GM19035 (cell line): ENCODE results near the gene PDIA5.
A peak's percentile ranks its signal among the peaks of the same experiment; 100 is the strongest.

Experiments used
- ATAC-seq: cut with Tn5 transposase; IDR thresholded peaks from one replicate; pipeline ENCODE4 v1.9.1; 2021; ENCODE audit not compliant: unreplicated experiment

The PDIA5 gene

DNA sequence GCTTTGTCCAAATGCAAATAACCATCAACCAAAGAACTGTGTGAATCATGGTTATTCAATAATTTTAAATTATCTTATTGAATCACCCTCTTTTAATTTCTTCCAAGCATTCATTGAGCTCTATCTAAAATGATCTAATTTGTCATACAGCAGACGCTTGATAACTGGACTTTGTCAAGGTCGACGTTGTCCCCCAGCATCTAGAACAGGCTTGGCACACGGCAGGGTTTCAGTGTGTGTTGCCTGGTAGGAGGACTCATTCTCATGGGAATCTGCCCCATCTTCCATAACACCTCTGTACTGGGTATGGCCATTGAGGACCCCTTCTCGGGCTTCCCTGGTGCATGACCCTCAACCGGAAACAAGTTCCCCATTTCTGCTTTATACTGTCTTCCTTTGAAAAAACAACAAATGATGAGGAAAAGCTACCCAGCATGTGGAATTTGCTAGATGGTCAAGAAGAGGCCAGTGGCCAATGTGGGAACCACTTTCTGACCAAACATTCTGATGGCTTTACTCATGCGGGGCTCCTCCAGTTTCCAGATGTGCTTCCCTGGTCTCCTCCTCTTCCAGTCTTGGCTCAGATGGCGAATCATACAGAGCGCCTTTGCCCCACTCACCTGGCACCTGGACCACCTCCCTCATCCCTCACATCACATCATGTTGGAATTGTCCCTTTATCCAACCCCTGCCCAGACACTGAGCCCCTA is 93.3 kb downstream of the PDIA5 start:
- no peak for ATAC-seq

DNA sequence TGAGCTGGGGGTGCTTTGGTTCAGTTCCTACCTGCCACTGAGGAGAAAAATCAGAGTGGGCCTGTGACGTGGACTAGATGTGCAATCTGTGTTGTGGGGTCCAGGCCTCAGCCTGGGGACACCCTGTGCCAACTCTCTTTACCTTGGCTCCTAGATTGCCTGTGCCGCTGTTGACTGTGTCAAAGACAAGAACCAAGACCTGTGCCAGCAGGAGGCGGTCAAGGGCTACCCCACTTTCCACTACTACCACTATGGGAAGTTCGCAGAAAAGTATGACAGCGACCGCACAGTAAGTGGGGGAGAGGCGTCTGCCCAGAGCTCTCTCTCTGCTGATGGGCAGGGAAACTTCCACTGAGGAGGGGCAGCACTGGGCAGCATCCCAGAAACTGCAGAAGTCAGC is 94.3 kb downstream of the PDIA5 start:
- no peak for ATAC-seq

DNA sequence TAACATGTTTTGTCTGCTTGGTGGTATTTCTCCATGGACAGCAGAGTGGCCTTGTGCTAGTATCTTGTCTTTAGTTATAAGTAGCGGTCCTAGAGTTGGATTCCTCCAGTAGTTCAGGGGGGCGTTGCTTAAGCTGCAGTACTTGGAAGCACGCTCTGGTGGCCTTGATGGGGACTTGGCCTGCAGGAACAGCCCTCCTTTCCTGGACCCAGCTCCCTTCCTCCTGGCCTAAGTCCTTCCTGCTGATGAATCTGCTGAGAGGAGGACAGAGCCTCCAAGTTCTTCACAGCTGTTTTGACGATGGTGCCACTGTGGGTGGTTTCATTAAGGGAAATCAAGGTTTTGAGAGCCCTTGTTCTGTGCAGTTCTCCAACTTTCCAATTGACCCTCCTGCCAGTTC is 96.3 kb downstream of the PDIA5 start:
- ATAC-seq, result no peak

DNA sequence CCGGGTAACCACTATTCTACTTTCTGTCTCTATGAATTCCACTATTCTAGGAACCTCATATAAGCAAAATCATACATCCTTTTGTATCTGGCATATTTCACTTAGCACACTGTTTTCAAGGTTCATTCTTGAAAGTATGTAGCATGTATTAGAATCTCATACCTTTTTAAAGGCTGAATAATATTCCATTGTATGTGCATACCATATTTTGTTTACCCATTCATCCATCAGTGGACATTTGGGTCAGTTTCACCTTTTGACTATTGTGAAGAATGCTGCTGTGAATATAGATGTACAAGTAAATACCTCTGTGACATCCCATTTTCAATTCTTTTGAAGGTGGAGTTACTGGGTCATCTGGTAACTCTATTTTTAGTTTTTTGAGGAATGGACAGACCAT is 98.3 kb downstream of the PDIA5 start:
- no peak for ATAC-seq

DNA sequence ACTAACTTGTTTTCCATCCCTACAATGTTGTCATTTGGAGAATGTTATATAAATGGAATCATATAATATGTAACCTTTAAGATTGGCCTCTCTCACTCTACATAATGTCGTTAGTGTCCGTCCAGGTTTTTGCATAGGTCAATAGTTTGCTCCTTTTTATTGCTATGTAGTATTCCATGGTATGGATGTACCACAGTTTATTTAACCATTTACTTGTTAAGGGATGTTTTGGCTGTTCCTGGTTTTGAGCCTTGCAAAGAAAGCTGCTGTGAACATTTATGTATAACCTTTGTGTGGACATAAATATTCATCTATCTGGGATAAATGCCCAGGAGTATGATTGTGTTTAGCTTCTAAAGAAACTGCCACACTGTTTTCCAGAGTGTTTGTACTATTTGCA is 100.9 kb downstream of the PDIA5 start:
- ATAC-seq, result no peak

DNA sequence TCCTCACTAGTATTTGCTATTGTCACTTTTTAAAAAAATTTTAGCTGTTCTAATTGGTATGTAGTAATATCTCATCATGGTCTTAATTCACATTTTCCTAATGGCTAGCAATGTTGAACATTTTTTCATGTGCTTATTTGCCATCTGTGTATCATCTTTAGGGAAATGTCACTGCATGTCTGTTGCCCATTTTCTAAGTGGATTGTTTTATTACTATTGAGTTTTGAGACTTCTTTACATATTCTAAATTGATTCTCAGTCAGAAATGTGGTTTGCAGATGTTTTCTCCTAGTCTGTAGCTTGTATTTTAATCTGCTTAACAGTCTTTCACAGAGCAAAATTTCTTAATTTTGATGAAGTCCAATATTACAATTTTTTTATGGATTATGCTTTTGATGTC is 101.3 kb downstream of the PDIA5 start:
- ATAC-seq, result no peak

DNA sequence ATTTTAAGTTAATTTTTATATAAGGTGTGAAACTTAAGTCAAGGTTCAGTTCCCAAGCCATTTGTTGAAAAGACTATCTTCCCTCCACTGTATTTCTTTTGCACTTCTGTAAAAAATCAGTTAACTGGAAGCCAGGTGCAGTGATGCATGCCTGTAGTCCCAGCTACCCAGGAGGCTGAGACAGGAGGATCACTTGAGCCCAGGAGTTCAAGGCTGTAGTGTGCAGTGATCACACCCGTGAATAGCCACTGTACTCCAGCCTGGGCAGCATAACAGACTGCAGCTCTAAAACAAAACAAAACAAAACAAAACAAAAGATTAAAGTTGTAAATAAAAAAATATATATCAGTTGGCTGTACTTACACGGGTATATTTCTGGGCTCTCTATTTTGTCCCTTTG is 101.8 kb downstream of the PDIA5 start:
- ATAC-seq, result no peak

GRCh38 chr3:123169492-123169929 is 102.7 kb downstream of the PDIA5 start:
- no peak for ATAC-seq

DNA sequence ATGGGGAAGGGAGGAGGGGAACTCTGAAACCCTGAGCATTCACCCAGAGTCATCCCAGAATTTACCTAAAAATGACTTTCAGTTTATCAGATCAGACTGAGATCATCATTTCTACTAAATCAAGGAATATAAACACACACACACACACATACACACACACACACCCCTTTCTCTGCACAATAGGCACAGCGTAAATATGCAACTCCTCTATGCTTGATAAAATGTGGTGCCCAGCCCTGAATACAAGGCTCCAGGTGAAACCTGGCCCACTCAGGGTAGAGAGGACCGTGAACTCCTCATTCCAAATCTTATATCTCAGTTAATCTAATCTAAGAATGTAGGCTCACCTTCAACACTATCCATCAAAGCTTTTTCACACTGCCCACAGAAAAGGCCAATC is 103.1 kb downstream of the PDIA5 start:
- ATAC-seq, result no peak

DNA sequence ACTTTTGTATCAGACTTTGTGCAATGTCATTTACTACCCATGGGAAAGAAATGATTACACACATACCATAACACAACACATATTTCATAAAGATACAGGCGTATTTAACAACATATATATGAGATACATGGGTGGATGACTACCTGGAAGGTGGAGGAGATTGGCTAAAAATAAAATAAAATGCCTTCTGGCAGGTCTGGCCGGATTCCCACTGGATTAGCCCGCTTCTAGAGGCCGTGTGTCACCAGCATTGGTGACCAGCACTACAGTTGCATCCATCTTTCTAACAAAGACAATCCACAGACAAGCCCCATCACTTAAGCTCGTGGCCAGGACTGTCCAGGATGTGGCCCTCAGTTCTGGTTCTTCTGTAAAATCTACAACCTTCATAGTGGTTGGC is 114.0 kb downstream of the PDIA5 start:
- ATAC-seq, result no peak

- no peak for ATAC-seq
These were observed 119.9 kb downstream of the PDIA5 start for GRCh38 chr3:123186695-123187094.

GRCh38 chr3:123188058-123188457 is 121.2 kb downstream of the PDIA5 start:
- no peak for ATAC-seq

- no peak for ATAC-seq
These were observed 126.8 kb downstream of the PDIA5 start for GRCh38 chr3:123193448-123194101.

- no peak for ATAC-seq
These were observed 127.7 kb downstream of the PDIA5 start for GRCh38 chr3:123194552-123194951.

- ATAC-seq, result no peak
These were observed 131.5 kb downstream of the PDIA5 start for GRCh38 chr3:123198372-123198771.

DNA sequence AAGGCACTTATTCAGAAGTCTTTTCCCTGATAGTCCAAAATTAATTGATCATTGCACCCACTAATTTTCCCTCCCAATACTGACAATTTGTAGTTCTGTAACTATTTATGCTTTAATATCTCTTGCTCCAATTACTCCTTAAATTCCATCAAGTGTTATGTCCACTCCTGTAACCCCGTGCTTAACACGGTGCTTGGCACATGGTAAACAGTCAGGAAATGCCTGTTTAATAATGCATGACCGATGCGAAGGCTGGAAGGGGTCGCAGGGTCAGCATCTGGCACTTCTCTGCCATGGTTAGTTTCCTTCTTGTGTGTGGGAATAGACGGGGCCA is 134.4 kb downstream of the PDIA5 start:
- ATAC-seq, result no peak

- peak; percentile 99 for ATAC-seq
These were observed 135.0 kb downstream of the PDIA5 start, which contains the start of gene SEC22A for GRCh38 chr3:123201557-123202427. TSS of gene SEC22A (plus strand) at chr3:123201943. CDS start at chr3:123209218, 7,275 bp downstream.

GRCh38 chr3:123202451-123202850 is 135.6 kb downstream of the PDIA5 start:
- no peak for ATAC-seq
